HG02571 (cell line): ENCODE results near the gene GRPEL1.
"Not testable (repeated sequence)": the region's sequence is repeated elsewhere in the genome, so short reads cannot be mapped to it uniquely, and the experiment has no call there.

Source experiments
- ATAC-seq: cut with Tn5 transposase; IDR thresholded peaks from one replicate; pipeline ENCODE4 v1.9.1; 2021; ENCODE audit warnings: mild to moderate bottlenecking, moderate library complexity; ENCODE audit not compliant: unreplicated experiment

GRPEL1 gene

DNA sequence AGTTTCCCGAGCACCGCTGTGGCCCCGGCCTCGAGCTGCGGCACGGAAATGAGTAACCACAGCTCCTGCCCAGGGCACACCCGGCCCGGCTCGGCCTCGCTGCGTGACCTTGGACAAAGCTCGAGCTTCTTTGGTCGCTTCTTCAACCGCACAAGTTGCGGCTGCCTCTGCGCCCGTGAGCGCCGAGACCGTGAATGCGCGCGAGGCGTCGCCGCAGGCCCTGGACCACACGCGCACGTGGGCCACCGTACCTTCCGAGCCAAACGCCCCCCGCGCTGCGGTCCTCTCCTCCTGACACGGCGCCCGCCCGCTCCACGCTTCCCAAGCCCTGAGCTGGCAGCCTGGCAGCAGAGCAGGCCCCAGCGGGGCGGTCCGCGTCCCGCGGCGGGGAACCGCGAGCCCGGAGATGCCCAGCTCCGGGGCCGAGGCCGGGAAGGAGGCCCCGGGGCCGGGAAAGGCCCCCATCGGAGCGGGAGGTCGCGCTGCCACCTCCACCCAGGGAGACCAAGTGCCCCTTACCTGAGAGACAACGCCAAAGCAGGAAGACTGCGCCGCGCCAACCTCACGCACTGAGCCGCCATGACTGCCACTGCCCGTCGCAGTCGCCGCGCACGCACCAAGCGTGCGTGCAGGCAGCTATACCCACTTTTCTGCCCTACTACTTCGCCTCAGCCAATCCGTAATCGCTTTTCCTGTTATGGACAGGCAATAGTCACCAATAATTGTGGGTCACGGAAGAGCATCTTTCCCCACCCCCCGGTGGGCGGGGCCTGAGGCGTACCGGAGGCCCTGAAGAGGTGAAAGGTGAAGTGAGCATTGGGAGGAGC, at the start of gene GRPEL1:
GRPEL1 (minus strand) TSS at position 613 of the 827 bp plus-strand sequence; CDS start at position 581, 32 bp downstream.
- ATAC-seq = peak; percentile 92

DNA sequence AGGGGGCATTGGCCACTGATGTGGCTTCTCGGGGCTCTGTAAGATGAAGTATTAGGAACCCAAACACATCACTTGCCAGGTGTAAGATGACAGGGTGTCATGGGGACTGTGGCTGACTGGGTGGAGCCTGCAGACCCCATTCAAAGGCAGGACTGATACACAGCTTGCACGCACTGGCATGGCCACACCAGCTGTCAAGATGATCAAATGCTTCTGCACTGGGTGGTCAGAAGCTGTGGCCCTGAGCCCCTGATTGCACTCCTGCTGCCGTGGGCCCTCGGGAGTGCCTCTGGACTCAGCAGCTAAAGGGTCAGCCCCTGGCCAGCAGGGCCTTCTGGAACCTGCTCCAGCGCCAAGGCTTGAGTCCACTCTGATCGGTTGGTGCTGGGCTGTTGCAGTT, 48.8 kb upstream of the GRPEL1 start:
- ATAC-seq = no peak

DNA sequence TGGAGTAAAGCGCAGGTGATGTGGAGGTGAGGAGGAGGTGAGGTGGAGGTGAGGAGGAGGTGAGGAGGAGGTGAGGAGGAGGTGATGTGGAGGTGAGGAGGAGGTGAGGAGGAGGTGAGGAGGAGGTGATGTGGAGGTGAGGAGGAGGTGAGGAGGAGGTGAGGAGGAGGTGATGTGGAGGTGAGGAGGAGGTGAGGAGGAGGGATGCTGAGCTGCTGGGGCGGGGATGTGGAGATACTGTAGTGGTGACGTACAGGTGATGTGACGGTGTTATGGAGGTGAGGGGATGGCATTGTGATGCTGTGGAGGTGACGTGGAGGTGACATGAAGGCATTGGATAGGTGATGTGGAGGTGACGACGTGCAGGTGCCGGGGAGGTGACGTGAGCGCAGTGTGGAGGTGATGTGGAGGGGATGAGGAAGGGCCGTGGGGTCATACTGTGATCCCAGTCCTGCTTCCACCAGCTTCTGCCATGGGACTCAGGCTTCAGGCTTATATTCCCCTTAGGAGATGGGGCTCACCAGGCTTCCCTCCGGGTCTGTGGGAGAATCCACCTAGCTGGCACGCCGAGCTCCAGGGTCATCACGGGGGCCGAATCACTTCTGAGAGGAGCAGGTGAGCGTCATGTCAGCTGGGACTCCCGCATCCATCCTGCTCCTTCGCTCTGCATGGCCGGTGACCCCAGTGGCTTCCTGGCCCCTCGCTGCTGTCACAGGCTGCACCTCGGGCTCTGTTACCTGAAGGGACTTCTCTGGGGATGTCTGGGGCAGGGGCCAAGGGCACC, 47.9 kb upstream of the GRPEL1 start:
- ATAC-seq = no peak

DNA sequence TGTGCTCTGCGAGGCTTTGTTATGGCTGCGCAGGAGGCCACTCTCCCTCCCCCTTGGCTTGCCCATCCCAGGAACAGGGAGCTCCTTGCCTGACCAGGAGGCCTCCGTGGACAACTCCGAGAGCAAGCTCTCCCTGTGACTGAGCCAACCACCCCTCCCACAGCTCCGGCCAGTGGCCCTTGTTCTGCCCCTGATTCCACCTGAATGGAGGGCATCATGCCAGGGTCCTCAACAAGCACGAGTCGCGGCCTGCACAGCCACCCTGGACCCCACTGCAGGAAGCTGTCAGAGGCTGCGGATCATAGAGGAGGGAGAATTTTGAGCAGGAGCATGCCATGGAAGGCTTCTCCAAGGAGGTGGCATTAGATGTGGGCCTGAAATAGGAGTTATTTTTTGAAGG, 44.8 kb upstream of the GRPEL1 start:
- ATAC-seq = no peak

DNA sequence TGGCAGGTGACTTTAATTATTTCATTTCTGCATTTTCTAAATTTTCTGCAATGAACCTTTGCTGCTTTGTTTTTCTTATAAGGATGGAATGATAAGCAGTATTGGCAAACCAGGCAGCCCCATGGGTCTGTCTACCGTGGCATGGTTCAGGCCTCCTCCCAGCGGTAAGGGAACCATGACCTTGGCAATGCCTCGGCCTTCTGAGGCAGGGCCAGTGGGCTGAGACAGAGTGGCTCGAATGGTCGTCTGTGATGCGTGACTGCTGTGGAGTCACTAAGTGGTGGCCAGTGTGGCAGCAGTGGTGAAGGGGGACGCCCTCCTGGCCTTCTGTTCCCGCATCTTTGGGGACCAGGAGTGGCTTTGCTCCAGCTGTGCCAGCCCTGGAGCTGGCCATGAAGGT, 43.6 kb upstream of the GRPEL1 start:
- no peak for ATAC-seq

DNA sequence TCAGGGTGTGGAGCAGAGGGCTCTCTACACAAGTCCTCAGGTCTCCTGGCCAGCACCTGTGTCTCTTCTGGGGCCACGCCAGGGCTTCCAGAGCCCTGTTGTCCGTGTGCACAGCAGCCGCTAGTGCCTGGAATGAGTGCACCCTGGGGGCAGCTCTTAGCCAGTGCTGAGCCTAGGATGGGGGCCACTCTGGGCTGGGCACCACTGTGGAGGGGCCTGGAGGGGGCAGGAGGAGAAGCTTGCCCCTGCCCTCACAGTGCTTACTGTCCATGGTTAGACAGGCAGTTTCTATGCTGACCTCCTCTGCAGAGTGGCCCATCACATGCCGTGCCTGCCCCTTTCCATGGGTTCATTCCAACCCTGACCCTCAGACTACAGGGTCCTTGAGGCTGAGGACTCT, 42.7 kb upstream of the GRPEL1 start:
- ATAC-seq = no peak

DNA sequence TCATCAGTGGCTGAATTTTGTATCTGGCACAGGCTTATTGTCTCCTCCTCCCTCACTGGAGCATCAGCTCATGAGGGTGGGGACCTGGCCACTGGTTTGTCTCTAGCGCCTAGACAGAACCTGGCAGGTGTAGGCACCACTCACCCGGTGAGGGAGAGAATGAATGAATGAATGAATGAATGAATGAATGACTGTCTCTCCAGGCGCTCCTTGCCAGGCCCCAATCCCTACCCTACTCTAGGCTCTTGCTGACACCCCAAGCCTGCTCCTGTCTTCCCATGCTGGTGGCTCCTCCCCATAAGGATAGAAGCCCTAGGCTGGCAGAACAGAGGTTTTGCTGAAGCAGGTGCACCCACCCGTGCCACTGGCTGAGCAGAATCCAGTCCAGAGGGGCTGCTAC, 41.3 kb upstream of the GRPEL1 start:
- no peak for ATAC-seq

DNA sequence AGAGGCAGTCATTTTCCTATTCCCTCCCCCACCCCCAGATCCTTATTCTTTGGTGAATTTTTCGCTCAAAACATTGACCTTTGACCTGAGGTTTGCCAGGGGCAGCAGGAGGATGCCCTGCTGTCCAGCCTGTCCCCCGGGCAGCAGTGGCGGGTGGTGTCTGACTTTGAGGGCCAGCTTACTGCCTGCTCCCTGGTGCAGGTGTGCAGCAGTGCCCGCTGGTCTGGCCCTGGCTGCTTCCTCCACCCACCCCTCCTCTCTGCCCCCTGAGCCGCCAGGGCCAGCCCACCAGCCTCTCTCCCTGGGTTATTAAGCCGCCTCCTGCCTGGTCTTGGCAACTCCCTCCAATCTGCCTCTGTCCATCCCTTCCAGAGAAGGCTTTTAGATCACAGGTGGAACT, 40.8 kb upstream of the GRPEL1 start:
- ATAC-seq = no peak

DNA sequence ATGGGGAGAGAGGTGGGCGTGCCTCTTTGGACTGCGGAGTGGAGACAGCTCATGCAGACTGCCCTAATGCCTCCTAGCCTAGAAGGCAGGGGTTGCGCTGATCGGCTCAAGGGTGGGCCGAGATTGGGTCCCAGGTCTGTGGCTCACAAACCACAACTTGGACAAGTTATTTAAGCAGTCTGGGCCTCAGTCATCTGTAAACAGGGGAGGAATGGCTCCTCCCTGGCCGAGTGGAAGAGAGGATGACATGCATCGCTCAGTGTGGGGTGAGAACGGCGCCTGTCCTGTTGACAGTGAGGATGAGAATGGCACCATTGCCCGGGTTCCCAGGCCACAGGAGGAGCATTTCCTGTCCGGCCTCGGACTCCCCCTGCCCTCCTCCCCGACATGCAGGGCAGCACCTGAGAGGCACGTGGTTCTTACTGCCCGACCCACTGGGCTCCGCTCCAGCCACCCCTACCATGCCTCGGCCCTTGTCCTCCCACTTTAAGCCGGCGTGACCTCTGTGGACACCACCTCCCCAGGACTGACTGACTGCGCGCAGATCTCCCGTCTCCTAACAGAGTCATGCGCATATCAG, 40.3 kb upstream of the GRPEL1 start:
- ATAC-seq = no peak

DNA sequence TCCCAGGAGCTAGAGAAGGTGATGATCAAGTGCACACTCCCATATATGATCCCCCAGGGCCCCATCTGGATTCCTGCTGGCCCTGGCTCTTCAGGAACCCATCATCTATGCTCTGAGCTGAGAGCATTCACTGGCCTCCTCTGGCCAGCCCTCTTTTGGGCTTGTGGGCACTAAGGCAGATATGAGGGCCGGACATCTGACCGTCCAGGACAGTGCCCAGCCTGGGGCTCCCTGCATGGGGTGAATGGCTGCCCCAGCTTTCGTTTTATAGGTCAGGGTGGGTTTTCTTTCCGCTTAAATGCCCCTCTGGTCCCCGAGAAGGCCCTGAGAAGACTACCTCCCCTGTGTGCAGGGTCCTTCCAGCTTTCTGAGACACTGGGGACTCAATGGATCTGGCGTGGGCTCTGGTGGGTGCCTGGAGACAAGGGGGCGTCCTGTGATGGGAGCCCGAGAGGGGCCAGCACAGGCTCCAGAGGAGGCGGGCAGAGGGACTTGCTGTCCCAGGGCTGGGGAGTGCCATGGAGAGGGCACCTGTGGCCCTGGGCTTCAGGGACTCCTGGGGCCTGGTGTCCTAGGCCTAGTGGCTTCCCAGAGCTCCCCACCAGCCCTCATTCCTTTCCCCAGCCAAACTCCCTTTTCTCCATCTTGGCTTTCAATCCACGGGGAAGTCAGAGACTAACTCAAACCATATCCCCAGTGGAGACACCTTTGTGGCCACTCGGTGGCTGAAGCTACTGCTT, 39.5 kb upstream of the GRPEL1 start:
- no peak for ATAC-seq

DNA sequence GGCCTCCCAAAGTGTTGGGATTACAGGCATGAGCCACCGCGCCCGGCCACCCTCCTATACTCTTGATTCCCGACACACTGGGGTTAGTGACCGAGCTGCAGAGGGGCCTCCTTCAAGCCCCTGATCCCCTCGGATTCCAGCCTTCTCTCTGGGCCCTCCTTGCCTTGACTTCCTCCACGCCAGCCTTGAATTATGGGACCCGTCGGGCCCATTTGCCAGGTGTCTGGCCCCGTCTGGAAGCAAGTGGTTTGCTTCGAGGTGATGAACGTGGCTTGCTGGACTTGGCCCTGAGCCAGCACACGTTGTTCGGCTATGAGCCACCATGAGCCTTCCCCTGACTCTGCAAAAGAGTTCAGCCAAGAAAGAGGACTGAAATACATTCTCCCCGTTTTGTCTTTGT, 37.4 kb upstream of the GRPEL1 start:
- ATAC-seq = no peak

DNA sequence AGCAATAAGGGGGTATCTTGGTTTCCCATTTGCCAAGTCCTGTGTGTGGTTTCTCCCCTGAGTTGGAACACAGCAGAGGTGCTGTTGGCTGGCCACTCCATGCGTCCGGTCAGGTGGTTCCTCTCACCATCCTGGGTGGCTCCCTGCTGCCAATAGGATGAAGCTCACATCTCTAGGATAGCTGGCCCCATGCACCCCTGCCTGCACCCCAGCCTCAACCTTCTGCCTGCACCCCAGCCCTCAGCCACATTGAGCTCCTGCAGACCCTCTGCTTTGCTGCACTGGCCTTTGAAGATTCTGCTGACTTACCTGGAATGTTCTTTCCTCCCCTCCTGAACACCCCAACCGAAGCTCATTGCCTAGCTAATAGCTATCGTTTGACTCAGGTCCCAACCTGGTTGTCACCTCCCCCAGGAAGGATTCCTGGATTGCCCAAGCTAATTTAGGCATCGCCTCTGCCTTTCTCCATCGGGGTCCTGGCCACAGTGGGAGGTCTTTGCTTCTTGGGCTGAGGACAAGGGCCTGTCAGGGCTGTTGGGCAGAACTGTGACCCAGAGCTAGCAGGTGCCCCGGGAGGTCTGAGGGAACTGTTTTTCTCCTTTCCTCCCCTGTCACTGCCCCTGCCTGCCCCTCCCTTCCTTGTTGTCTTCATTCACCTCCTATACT, 36.6 kb upstream of the GRPEL1 start:
- ATAC-seq = no peak

DNA sequence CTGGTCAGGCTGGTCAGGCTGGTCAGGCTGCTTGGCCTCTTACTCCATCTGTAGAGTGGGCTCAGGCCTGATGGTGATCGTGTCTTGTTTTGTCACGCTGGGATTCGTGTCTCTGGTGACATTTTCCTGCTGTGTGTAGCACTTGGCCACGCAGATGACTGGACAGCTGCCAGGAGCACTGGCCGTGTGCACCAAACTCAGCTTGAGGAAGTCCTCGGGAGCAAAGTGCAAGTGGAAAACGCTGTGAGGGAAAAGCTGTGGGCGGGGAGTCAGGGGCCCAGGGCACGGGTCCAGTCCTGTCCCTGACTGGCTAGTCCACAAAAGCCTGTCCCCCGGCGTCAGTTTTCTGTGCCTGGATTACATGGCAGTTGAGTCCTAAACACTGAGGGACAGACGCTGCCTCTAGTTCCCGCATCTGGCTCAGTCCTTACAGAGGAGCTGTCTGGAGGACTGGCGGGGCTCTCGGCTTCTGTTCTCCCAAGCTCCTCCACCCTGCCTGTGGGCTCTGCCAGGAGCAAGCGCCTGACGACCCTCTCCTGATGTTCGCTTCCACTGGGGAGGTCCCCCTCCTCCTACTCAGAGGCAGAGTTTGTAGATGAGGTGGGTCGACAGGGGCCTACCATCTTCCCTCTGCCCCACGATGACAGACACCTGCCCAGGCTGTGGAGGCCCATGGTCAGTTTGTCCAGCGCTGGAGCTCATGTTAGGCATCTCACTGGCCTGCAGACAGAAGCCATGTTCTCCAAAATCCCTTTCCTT, 35.9 kb upstream of the GRPEL1 start:
- ATAC-seq = no peak

DNA sequence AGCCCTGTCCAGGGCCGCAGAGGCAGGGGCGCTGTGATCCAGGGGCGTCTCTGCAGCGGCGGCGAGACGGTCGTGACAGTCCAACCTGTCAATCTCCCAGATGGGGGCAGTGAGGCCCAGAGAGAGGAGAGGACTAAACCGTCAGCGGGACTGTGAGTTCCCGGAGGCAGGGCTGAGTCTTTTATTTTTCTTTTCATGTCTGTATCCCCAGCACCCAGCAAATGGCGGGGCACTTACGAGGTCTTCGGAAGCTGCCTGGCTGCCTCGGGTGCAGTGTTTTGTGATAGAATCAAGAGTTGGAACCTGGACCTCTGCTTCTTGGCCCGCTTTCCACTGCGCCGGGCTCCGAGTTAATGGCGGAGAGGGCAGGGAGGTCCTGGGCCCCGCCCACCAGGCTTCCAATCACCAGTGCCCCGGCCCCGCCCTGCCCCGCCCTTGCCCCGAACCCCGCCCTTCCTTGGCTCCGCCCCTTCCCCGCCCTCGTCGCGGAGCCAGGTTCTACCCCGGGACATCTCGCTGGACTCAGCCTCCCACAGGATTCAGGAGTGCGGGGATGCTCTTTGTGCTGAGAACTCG, 35.3 kb upstream of the GRPEL1 start:
- ATAC-seq = peak; percentile 80

DNA sequence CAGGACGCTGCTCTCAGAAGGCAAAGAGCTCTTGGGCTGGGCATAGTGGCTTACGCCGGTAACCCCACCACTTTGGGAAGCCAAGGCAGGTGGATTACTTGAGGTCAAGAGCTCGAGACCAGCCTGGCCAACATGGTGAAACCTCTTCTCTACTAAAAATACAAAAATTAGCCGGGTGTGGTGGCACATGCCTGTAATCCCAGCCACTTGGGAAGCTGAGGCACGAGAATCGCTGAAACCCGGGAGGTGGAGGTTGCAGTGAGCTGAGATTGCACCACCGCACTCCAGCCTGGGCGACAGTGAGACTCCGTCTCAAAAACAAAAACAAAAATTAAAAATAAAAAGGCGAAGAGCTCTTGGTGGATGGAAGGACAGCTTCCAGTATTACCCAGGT, 34.6 kb upstream of the GRPEL1 start:
- not testable (repeated sequence) for ATAC-seq

DNA sequence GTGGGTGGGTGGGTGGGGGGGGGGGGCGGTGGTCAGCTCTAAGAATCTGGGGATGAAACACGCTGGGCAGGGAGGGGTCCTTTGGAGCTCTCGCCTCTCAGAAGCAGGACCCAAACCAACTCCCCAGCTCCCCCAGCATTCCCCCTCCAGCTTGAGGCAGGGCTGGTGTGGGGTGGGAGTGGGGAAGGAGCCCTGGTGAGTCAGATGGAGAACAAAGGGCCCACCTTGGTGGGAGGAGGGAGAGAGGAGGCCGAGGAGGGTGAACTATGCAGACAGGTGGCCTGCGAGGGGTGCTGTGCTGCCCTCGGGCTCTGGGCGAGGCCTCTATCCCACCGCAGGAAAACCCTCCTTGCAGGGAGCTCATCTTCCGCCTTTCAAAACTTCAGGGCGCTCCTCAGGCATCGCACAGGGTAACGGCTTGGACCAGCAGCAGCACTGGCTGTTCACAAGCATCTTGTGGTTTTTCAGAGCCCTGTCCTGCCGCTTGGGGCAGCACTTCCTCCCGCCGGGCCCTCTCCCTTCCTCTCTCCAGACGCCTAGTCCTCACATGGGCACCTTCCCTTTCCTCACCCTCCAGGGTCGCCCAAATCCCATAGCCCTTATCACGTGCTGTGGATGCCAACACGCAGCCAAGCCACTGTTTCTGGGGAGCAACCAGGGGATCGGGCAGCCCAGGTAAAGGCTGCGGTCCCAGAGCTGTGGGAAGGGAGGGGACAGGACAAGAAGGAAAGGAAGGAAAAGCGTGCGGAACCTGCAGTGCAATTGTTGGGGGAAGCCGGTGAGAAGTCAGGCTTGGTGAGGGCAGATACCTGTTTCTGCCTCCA, 34.0 kb upstream of the GRPEL1 start:
- ATAC-seq = peak; percentile 61

DNA sequence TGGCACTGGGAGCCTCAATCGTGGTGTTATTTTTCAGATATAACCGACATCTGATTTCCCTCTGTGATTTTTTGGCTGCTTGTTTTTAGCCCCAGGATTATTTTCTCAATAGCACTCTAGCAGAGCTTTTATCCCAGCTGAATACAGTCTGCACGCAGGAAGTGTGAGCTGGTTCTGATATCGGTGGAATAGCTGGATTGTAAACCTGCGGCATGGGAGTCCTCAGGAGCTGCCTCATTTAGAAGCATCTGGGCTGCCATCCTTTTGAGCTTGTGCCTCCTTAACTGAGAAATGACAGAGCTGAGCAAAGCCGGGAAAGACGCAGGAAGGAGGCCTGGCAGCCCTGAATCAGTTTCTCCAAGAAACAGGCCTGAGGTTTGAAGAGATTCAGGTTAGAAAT, 28.4 kb upstream of the GRPEL1 start:
- no peak for ATAC-seq

DNA sequence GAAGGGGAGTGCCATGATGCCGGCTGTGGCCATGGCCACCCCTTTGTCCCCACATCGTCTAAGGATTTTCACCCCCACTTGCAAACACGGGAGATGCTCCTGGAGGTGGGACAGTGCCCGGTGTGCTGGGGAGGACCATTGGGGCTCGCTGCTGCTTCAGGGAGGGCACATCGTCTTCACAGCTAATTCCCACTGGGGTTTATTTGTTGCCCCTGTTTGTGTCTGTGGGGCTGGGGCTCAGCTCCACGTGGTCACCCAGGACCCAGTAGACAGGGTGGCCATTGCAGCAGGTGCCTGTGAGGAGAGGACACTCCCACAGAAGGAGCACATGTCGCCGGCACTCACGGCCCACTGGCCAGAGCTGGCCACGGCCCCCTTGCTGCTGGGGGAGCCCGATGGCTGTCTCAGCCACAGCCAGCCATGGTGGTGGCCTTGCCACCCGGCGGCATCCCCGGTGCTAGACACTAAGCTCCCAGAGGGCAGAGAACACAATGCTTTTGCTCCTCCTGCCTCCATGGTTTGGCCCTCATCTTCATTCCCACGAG, 27.8 kb upstream of the GRPEL1 start:
- no peak for ATAC-seq
